Measurements from ENCODE around the gene CNTN6.
"Not testable (repeated sequence)": the region's sequence is repeated elsewhere in the genome, so short reads cannot be mapped to it uniquely, and the experiment has no call there.

CNTN6 gene

DNA sequence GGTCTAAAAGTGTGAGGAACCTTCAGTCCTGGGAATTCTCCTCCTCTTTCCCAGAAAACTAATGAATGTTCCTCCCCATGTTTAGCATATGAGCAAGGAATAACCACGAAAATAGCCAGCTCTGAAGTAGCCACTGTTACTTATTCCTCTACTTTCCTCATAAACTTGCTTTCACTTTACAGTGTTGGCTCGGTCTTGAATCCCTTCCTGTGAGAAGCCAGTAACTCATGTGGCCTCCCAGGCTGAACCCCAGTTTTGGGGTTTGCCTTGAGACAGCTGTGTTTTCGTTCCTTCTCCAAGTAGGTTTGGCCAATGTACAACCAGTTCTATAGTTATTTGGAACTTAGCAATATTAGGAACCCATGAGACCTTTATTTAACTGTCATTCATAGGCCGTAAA lies 195.0 kb downstream of the CNTN6 start:
- no peak for DNase-seq (ENCODE audit: low read depth in 3 of 3)

DNA sequence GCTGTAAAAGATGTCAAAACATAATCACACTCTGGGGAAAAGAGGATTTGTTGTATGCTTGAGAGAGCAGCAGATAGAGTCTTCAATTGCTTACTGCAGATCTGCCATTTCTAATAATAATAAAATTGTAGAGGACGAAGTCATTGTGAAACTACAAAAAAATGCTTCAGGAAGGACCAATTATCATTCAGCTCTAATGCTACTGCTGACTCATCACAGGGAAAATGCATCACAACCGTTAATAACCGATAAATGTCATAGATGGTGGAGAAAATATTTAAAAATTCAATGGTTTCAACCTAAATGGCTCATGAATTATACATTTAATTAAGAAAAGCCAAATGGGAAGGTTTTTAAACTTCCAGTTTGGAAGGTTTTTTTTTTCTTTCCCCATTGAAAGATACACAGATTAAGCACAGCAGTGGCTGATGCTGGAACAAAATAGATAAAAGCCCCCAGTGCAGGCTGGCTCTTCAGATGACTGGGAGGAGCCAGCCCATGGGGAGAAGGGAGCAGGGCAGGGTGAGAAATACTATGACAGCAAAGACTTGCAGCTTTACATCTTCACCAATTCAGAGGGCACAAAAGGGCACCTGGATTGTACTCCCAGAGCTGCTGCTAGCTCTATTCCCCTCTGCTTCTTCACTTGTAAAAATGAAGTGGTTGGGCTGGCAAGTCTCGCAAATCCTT lies 196.1 kb downstream of the CNTN6 start:
- DNase-seq (ENCODE audit: low read depth in 3 of 3) = no peak

DNA sequence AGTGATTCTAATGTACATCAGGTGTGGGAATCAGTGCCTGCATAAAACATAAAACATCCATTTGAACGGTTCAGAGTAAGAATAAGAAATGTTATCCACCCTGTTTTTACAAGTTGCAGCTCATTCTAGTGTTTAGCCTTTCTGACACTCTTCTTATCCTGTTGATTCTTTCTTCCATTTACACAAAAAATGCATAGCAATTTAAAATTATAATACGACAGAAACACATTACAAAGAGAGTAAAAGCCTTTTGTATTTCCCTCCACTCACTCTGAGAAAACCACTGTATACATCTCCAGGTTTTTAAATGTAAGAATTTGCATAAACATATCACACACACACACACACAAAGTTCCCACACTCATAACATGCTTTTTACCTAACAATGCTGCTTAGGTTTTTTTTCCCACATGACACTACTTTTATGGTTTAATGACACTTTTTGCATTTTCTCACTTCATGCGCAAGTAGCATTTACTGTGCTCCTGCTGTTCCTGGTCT lies 199.8 kb downstream of the CNTN6 start:
- no peak for DNase-seq (ENCODE audit: low read depth in 3 of 3)

DNA sequence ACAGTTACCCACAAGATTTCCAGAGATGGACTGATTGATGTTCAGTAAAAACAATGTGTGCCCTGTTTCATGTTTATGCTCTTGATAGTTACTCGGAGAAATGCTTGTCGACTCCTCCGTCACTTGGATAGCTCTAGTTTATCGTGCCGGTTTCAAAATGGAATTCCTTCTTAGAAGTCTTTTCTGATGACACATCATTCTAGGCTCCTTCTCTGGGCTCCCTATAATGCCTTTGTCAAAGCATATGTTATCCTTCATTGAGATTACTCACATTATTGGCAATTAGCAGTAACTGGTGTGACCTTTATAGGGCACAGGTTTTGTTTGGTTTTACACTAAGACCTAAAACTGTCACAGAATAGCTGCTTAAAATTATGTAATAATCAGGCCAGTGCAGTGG lies 201.8 kb downstream of the CNTN6 start:
- DNase-seq (ENCODE audit: low read depth in 3 of 3) = no peak

DNA sequence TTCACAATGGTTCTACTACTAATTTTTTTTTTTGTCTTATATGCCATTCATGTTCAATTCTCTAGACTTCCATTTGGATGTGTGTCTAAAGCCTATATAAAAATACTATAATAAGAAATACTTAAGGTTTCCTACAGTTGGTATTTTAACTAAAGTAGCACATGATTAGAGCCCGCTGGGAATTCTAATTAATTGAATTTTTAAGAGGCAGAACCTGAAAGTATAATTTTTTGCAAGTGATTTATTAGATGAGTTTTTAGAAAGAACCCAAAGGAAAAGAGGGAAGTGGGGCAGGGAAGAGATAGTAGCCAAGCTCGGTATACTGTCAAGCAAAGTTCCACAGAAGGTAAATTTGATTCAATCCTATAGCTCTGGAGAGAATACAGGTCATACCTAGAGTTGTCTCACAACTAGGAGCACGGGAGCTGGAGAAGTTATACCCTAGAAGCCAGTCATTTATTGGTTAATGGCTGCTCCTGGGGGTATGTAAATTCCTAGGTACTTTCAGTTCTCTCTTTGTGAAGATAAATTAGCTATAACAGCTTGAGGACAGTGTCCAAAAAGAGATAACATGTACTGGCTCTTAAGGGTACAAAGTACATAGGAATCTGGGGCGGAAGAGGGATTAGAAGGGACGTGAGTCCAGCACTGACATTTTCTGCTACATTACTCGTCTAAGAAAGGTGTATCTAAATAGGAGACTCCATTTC lies 225.6 kb downstream of the CNTN6 start:
- DNase-seq (ENCODE audit: low read depth in 3 of 3) = no peak

DNA sequence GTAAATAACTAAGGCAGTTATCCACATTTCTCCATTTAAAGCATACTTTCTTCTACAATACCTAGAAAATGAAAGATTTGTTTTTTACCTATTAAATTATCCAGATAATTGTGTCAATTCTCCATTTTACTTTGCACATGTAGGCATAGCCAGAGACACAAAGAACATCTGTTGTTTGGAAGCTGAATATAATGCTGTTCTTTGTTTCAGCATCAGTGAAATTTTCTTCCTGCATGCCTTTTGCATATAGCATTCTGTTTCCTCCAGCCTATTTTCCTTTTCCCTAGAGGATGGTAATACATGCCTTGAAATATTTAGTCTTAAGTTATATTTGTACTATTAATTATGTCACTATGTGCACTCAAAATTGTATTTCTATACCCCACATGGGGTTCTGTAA lies 233.7 kb downstream of the CNTN6 start:
- DNase-seq (ENCODE audit: low read depth in 3 of 3) = no peak

DNA sequence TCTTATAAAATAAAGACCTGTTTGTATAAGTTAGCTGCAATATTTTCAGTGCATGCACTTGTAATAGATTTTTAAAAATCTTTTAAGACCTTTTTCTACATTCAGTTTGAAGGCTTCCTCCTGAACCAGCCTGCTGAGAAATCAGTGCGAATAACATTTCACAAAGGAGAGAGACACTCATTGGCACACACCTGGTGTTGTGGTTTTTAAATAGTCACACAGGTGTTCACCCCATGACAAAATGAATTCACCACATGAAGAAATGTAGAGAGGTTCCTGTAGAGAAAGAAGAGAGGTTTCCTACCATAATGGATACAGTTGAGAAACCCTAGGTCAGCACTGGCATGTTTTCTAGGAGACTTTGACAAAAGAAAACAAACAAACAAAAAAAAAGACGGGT lies 237.3 kb downstream of the CNTN6 start:
- no peak for DNase-seq (ENCODE audit: low read depth in 3 of 3)

DNA sequence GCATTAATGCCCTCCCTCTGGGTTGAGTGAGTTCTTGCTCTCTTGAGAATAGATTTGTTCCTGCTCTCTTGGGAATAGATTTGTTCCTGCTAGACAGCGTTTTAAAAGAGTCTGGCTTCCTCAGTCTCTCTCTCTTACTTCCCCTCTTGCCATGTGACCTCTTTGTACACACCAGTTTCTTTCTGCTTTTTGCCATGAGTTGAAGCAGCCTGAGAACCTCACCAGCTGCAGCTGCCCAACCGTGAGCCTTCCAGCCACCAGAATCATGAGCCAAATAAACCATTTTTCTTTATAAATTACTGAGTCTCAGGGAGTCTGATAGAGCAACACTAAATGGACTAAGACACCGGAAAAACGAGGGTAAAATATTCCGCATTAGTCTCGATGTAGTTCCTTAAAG lies 253.6 kb downstream of the CNTN6 start:
- no peak for DNase-seq (ENCODE audit: low read depth in 3 of 3)

DNA sequence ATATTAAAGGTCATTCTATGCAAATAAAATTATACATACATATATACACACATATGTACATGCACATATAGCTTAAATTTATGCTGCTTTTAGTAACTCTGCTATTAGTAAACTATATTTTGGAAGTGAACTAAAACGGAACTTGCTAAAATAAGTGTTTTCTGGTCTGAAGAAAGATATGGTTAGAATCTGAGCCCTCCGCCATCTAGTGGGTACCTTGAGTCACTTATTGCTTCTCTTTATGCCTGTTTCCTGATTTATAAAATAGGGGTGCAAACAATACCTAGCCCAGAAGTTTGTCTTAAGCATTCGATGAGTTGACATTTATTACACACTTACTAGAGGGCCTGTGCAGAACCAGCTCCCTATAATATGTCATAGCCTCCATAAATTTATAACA lies 255.7 kb downstream of the CNTN6 start:
- no peak for DNase-seq (ENCODE audit: low read depth in 3 of 3)

DNA sequence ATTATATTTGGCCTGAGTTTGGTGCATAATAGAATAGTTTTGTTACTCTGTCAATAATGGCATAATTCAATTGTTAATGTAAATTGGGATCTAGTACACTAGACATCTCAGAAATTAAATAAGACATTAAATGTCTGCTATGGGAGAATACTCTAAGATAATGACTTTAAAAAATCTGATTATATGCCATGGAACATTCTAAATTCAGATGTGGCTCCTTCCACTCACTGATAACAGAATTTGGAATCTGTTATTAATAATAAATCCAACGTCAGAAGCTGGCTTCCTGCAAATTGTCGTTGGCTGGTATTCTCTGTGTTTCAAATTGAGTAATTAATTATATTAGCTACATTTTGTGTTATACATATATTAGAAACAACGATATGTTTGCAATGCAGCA lies 258.1 kb downstream of the CNTN6 start:
- no peak for DNase-seq (ENCODE audit: low read depth in 3 of 3)

DNA sequence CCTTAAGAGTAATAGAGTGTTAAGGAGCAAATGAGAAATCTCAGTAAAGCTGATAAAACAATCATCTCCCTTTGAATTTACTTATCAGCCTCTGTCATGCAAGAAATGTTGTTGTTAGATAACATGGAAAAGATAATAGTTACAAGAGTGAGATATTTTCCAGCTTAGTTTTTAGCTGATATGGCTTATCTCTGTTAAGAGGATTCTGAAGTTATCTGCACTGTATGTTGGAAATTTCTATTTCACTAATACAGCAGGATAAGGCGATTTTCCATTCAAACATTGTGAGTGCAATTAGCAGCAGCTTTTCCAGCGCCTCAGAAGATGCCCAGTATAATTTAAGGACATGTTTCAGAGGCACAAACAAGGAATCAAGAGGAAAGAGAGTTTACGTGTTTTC lies 262.9 kb downstream of the CNTN6 start:
- DNase-seq (ENCODE audit: low read depth in 3 of 3) = no peak

DNA sequence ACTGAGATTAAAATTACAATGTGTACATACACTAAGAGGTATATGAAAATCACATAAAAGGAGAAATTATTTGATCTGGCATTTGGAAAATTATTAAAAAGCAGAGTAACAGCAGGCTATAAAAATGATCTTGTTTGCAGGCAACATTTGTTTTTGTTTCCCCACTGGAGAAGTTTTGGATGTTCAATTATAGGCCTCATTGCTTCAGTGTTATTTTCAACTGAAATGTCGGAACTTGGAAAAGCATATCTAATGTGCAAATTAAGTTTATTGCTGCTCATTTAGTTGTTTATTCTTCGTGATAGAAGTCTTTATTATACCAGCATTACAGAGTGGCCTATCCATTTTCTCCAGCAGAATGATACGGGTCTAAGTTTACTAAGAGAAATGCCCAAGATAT lies 263.3 kb downstream of the CNTN6 start:
- no peak for DNase-seq (ENCODE audit: low read depth in 3 of 3)

DNA sequence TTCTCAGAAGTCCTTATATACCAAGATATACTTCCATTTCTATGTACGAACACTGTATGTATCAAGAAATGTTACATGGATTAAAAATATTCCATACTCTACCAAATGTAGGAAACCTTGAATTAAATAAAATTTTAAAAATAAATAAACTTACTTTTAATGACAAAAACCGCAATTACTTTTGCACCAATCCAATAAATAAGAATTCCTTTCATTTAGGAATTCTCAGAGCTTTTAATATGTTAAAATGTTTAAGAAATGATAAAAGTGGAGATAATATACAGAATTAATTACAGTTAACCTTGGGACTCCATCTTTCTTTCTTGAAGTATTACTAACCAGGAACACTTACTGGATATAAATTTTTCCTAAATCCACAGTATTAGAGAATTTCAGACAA lies 272.7 kb downstream of the CNTN6 start:
- DNase-seq (ENCODE audit: low read depth in 3 of 3) = no peak

DNA sequence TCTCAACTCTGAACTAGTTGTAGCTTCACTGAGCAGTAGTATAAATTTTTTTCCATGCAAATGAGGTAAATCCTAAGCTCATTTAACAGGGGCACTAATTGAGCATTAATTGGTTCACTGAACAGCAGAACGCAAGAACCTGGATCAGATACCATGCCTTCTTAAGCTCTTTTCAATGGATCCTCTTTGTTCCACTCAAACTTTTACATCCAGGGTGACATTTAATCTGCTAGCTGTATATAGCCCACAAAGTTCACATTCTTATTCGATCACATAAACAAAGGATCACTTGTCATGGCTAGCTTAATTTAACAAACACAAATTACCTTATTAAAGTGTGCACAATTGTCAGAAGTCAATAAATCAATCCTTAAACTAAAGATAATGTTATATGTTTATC lies 281.6 kb downstream of the CNTN6 start:
- no peak for DNase-seq (ENCODE audit: low read depth in 3 of 3)

DNA sequence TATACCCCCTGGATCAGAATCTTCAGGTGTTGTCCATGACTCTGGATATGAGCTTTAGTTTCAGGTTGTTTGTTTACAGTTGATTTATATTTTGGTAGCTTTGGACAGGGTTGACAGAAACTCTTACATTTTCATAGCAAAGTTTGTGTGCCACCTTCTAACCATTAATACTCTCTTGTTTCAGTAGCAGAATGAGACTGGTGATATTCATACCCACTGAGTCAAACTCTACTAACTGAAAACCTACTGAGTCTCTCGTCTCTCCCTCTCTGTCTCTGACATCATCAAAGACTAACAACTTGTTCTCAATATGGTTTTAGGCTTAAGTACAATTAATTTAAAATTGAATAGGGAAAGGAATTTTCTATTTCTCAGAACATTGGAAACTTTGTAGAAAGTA lies 282.3 kb downstream of the CNTN6 start:
- DNase-seq (ENCODE audit: low read depth in 3 of 3) = no peak

DNA sequence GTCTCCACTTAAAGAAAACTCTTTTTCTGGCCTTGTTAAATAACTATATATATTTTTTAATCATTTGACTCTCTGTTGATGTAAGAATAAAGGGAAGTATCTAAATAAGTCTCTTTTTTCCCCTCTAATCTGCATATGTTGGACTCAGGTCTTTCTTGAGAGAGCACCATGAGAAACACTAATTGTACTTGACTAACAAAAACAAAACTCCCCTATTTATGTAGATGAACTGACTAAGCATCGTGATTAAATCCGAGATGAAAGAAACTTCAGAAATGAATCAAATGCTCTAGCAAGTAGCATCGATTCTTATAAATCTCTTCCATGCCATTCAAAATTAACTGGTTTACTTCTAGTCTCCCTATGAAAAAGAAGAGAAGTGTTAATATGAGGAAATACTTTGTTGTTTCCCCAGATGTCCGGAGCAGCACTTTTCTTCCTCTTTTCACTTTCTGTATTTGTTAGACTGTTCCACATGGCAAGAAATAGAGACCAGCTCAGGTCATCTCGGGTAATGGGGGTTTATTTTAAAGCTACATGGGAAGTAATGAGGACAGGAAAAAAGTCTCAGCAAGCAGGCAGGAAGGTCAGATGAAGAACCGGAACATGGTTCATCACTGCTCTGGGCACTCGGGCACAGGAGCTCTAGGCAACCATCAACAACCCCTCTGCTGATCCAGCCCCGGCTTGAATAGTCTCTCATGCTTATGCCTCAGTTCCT lies 288.3 kb downstream of the CNTN6 start:
- no peak for DNase-seq (ENCODE audit: low read depth in 3 of 3)

DNA sequence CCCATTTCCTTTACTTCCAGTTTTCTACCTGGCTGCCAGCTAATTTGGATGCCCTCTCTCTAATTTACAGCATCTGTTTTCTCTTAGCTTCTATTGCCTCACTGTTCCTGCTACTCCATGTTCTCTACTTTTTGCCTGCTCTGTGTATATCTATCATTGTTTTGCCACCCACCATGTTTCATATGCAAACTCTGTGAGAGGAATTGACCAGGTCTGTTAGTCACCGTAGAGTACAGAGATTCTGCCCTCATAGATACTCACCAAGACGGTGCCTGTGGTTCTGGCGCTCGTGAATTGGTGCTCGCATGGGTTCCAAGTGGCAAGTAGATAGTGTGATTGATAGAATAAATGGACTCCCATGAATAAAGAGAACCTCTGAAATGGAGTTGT lies 288.8 kb downstream of the CNTN6 start:
- no peak for DNase-seq (ENCODE audit: low read depth in 3 of 3)

DNA sequence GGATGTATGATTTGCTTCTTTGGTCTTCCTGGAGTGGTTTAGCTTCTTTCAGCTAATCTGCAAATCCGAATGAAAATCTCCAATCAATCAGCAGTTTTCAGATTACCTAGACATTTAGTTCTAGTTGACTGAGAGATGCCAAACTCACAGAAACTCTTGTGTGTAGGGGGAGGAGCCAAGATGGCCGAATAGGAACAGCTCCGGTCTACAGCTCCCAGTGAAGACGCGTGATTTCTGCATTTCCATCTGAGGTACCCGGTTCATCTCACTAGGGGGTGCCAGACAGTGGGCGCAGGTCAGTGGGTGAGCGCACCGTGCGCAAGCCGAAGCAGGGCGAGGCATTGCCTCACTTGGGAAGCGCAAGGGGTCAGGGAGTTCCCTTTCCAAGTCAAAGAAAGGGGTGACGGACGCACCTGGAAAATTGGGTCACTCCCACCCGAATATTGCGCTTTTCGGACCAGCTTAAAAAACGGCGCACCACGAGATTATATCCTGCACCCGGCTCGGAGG lies 294.6 kb downstream of the CNTN6 start:
- not testable (repeated sequence) for DNase-seq (ENCODE audit: low read depth in 3 of 3)

DNA sequence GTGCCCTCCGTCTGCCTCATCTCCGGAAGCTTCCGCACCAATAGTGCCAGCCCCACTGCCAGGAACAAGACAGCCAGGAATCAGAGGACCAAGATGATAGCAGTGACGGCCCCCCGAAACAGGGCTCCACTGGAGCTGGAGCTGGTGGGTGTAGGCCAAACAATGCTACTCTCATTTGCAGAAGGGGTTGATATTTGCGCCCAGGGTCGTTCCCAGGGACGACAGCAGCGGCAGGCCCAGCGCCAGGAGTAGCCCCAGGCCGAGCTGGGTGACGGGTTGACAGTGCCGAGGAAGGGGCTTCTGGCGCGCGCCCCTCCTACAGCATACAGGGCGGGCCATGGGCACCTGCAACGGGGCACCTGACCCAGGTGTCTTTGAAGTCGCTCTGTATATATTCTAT lies 301.4 kb downstream of the CNTN6 start:
- no peak for DNase-seq (ENCODE audit: low read depth in 3 of 3)

DNA sequence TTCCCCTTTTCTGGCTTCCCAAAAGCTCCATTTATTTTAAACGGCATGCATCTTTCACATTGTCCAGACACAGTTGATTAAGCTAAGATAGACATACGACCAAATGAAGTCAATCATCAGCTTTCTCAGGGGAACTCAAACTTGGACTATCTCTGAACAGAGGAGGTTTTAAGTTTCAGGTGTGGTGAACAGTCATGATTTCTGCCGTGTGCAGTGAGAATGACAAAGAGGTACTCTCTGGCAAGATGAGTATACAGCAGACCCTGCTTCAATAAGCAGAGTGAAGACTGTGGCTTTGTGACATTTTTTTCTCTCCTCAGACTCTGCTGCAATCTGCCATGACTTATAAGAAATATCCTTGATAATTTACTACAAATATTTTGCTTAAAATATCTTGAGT lies 307.7 kb downstream of the CNTN6 start:
- no peak for DNase-seq (ENCODE audit: low read depth in 3 of 3)

DNA sequence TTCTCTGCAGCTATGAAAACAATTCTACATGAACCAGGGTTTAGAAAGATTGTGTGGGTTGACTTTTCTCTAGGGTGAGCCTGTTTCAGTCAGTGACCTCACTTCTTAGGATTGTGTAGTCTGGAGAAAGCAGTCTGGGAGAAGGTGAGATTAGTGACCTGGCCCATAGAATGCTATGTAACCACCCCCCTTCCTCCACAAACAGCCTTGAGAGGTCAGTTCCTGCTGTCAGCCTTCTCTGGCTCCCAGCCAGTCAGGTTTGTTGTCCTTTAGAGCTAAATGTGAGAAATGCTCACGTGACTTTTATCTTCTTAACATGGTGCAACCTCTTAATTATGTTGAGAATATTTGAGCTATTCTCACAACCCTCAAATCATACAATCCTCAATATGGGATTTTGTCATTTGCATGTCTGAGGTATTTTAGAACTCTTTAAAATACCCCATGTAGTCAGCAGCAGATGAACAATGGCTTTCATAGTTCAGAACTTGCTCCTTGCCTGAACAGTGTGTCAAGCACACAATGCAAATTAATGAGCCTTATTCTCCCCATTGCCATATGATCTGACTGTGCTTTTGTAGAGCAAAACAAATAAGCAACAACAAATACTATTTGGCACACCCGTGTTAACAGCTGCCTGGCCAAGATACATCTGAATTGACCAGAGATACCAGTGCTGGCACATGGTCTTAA lies 311.6 kb downstream of the CNTN6 start:
- DNase-seq (ENCODE audit: low read depth in 3 of 3) = no peak

DNA sequence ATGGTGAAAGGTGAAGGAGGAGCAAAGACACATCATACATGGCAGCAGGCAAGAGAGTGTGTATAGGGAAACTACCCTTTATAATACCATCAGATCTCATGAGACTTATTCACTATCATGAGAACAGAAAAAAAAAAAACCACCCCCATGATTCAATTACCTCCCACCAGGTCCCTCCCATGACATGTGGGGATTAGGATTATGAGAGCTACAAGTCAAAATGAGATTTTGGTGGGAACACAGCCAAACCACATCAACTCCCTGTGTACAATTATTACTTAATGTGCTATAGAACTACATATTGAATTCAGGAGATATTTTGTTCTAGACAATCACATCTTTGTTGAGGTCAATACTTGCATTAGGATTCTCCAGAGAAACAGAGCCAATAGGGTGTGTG lies 313.4 kb downstream of the CNTN6 start:
- DNase-seq (ENCODE audit: low read depth in 3 of 3) = no peak

Measured in stimulated activated CD4-positive, alpha-beta T cell treated with anti-CD3 and anti-CD28 coated beads, TNF-alpha, amount 100 ng/mL, for 4 hours (primary cell).